AG09309 (cell line): ENCODE measurements around the gene BNIP1.

Source experiments
- DNase-seq: peaks from one replicate; pipeline ENCODE4 v3.0.0-alpha.2; 2010; ENCODE audit warnings: low read depth
- H3K4me3 ChIP-seq: 2 replicates; pipeline ENCODE4 v1.5.1; 2011; ENCODE audit warnings: mild to moderate bottlenecking, low read depth, low read length, moderate library complexity; ENCODE audit not compliant: control insufficient read depth
- CTCF ChIP-seq: IDR thresholded peaks from 2 replicates; pipeline ENCODE4 v1.5.1; 2011; ENCODE audit warnings: mild to moderate bottlenecking, low read depth, low read length, inconsistent platforms; ENCODE audit not compliant: insufficient read depth, control insufficient read depth; ENCODE audit errors: missing control alignments

Gene BNIP1

GRCh38 chr5:173180331-173180730 lies 36.0 kb downstream of the BNIP1 start:
- H3K4me3 ChIP-seq: no peak overlapping the region
- TF ChIP-seq CTCF: no peak
- DNase-seq: no peak

GRCh38 chr5:173187054-173187743 lies 42.9 kb downstream of the BNIP1 start:
- H3K4me3 ChIP-seq: no peak overlapping the region
- DNase-seq: no peak
- no peak for TF ChIP-seq CTCF

GRCh38 chr5:173188280-173188679 lies 43.9 kb downstream of the BNIP1 start:
- H3K4me3 ChIP-seq: no peak overlapping the region
- DNase-seq: no peak
- no peak for TF ChIP-seq CTCF

- TF ChIP-seq CTCF: no peak
- H3K4me3 ChIP-seq: no peak overlapping the region
- no peak for DNase-seq
Measured at GRCh38 chr5:173191015-173191414, 46.7 kb downstream of the BNIP1 start.

GRCh38 chr5:173191561-173191960 lies 47.2 kb downstream of the BNIP1 start:
- DNase-seq: no peak
- no peak overlapping the region for H3K4me3 ChIP-seq
- no peak for TF ChIP-seq CTCF

- no peak overlapping the region for H3K4me3 ChIP-seq
- no peak for TF ChIP-seq CTCF
- no peak for DNase-seq
Measured at GRCh38 chr5:173192561-173192960, 48.2 kb downstream of the BNIP1 start.
